SW480 (cell line): ENCODE measurements around the gene ITPRID2.
"Not testable (repeated sequence)": the region's sequence is repeated elsewhere in the genome, so short reads cannot be mapped to it uniquely, and the experiment has no call there.

Experiments used
- DNase-seq: peaks from one replicate; pipeline ENCODE4 v3.0.0-alpha.2; 2016; ENCODE audit warnings: low spot score

The ITPRID2 gene

DNA sequence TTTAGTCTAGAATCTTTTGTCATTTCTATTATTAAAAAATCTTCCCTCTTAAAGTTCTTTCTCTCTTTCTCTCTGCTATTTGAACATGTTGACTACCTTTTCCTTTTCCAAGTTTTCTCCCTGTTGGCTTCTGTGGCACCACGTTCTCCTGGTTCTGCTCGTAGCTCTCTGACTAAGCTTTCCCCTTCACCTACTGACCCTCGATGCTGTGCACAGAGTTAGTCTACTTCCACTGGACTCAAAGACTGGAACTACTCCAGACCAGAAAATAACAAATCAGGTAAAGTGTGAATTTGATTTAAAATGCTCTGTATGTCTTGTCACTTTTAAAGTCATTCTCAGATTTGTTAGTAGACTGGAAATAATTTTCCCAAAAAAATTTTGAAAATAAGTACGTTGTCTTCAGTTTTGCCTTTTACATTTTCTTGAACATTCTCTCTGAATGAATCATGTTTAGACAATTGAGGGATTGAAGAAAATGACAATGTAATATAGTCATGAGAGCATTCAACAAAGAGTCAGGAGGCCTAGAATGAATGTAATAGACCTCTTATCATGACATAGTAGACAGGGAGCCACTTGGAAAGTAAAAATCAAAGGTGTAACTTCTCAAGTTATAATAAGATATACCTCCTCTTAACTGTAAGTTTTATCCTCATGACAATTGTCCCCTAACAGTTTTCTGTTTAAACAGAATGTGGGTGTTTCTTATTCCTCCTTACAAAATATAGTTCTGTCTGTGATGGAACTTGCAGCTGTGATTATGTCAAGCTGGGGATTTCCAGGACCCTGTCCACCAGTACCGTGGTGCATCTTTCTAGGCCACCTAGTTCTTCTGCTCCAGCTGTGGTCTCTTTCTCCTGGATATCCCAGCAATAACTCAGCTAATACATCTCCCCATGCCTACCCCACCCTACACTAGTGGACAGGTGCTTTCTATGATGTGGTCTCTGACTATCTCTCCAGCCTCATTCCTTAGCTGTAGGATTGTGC is 25.5 kb downstream of the ITPRID2 start:
- no peak for DNase-seq

DNA sequence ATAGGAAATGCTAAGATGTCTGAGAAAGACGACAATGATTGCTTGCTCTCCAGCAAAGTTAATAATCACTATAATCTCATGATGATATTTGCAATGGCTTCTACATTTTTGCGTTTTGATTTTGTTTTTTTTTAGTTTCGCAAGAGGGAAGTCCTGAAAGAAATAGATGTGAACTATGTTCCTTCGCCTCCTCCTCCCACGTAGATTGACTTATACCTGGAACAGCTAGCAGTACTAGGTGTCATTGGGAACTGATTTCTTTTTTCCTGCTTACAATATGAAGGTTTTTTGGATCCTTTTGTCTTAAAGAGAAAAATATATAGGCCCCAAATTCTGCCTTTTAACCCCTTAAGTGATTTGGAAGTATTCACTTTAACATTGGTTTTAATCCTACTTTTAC is 26.7 kb downstream of the ITPRID2 start:
- DNase-seq: no peak

DNA sequence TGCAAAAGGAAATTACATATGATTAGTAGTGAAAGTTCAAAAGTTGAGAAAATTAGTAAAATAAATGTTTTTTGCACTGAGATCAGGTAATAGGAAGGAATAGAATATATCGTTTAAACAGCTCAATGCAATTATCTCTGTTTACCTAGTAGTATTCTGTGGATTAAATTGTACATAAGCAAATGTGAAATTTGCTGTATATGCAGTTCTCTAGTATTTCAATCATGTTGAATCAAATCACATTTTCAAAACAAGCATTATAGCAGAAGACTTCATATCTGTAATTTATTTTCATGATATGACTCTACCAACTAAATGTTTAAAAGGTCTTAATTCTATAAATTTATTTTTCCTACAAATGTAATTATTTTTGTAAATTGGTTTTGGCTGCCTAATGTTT is 31.6 kb downstream of the ITPRID2 start:
- DNase-seq: no peak

GRCh38 chr2:181924336-181924735 is 32.8 kb downstream of the ITPRID2 start:
- DNase-seq: no peak

GRCh38 chr2:181934694-181935093 is 43.2 kb downstream of the ITPRID2 start:
- DNase-seq: no peak

DNA sequence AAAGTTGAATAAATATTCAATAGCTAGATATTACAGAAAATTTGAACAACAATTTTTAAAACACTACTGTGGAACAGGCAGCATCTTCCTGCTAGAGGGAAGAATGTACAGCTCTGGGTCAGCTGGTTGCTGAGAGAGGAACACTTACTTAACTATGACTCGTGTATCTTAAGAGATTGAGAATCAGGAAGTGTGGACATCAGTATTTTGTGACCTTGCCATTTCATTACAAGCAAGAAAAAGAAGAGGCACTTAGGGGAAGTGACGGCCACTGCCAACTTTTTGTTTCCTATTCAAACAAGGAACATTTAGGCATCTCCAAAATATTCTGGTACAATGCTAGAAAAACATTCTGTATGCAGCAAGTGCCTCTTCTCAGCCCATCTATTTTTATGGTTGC is 45.9 kb downstream of the ITPRID2 start:
- no peak for DNase-seq

GRCh38 chr2:181943411-181944124 is 52.0 kb downstream of the ITPRID2 start:
- DNase-seq: no peak

DNA sequence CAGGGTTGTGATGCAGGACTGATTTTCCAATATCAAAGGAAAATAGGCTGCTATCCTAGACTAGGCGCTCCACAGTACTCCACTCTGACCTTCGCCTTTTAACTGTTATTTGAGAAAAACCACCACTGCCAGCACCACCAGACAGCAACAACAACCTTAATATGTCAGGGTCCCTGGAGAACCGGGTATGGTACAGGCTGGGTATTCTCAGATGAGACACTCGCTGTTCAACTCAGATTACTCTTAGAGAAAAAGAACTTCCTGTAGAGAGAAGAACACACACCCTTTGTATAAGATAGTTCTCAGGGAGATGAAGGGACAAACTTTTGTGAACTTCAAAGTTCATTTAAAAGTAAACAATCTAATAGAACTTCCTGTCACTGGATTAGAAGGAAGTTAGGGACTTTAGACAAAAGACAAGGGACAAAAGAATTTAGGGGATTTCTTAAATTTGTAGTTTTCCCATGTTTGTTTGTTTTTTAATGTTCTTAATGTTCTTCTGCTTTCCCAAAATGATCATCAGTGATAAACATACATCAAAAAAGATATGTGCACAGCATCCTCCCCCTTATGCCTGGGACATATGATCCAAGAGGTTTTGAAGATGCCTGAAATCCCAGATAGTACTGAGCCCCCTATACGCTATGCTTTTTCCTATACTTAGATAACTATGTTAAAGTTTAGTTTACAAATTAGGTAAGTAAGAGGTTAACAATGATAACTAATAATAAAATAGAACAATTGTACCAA is 52.8 kb downstream of the ITPRID2 start:
- no peak for DNase-seq

DNA sequence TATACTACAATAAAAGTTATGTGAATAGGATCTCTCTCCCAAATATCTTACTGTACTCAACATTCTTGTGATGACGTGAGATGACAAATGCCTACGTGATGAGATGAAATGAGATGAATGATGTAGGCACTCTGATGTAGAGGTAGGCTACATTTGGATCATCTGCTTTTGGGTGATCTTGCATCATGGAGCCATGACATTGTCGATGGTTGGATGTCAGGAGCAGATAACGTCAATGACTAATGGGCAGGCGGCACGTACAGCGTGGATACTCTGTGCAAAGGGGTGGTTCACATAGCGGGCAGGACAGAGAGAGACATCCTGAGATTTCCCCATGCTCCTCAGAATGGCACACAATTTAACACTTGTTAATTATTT is 53.4 kb downstream of the ITPRID2 start:
- no peak for DNase-seq

DNA sequence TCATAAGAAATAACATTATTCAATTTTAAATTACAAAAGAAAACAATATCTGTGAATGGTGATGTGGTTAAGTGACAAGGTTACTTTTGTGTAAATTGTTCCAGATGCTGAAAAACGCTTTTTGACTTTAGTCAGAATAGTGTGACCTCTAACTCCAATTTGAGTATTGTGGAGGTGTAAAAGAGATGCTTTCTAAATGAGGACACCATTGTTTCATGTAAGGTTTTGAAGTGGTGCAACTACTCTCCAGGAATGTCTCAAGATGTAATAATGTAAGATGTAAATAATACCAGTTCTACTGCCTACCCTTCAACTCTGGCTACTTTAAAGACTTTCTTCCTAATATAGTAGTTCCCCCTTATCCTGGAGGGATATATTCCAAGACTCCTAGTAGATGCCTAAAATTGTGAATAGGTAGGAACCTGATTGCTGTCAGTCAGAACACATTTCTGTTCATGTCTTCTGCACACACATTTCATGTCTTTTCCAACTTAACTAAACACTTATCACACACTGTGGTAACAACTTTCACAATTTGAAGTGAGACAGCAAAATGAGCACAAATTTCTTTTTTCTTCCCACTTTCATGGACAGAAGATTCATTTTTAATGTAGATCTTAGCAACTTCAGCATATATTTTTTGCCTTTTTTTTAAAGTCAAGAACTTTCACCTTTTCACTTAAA is 55.1 kb downstream of the ITPRID2 start:
- DNase-seq: no peak

DNA sequence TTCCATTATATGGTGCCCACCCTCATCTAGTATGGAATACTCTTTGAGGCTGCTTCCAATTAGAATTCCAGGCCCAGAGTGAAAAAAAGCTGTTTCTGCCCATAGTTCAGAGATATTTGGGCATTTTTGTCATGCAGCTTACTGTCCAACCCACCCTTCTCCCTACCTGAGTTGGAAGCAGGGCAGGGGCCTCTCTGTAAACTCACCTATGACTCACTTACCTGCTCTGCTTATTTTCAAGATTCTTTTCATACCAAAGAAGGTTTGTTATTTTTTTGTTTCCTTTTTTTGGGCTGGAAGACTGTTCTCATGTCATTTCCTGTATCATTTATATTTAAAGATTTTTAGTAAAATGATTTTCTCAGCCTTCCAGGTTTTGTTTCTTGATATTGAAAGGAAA is 55.7 kb downstream of the ITPRID2 start:
- DNase-seq: no peak

DNA sequence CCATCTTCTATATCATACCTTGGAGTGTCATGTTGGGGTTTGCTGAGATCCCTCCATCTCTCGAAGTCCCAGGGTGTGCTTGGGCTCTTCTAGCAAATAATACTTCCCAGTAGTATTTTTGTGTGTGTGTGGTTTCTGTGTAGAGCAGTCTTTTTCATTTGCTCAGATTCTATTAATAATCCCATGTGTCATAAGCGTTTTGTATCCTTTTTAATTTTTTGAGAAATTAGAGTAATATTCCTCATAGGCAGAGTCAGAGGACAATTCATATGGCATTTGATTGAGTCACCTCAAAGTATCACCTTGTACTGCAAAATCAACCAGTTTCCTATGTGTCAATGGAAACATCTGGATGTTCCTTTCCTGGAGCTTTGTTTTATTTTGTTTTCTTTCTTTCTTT is 56.7 kb downstream of the ITPRID2 start:
- no peak for DNase-seq

GRCh38 chr2:181949047-181949446 is 57.5 kb downstream of the ITPRID2 start:
- DNase-seq: no peak

DNA sequence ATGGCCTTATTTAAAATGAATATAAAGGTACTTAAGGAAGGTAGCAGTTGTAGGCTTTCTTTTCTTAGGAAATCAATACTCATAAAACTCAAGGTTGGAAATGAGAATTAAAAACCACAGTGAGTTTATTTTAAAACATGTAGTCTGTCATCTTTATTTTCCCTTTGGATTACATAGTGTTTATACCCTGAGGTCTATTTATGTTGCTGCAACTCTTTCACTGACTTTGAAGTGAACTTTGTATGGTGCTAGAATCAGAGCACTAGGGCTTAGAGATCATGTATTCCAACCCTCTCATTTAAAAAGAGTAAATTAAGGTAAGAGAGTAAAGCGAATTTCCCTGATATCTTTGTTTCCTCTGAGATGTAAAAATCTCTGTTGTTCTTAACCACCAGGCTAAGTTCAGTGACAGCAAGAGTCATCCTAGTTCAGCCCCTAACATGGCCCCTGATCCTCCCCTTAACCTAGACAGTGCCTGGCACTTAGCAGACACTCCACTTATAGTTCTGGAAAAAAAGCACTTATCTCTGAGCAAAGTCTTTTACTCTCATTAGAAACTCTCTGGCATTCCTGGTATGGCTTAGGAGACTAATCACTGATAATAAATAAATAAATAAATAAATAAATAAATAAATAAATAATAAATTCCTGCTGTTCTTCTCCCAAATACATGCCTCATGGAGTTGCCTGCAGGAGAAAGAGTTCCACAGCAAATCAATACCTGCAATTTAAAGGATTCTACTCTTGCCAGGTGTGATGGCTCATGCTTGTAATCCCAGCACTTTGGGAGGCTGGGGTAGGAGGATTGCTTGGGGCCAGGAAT is 61.1 kb downstream of the ITPRID2 start:
- DNase-seq: no peak

DNA sequence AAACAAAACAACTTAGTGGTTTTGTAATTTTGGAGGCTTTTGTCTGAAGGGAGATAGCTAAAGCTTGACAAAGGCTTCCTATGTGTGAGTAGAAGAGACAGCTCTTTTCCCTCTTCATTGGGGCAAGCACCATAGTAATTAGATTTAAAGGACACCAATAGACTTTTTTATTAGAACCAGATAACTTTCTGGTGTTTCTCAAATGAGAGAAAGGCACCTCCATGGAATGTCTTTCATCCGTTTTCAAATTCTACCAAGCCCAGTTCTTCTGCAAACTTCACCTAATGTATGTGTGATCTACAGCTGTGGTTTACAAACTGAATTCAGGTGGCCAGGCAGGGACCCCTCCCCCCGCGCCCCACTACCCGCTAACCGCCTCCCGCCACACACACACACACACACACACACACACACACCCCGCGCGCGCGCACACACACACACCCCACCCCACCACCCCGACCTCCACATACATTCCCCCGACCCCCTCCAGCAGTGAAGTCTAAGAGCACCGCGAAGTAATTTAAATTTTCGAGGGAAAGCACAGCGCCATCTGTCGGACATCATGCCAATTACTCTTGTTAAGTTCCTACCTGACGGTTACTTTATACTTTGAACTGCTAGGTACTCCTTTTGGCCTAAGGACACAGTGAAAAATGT is 62.5 kb downstream of the ITPRID2 start:
- DNase-seq: peak; percentile 78

DNA sequence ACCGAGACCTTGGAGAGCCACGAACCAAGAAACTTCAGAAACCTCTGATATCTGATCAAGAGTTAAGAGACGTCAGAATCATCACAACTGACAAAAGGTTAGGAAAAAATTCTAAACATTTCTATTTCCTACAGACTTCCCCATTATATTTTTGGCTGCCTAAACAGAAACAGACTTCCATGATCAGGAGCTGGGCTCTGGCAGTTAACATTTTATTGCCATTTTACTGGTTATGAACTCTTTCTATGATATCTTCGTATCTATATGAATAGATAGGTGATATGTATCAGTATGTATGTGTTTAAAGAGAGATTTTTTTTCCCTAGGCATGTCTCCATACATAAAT is 63.0 kb downstream of the ITPRID2 start:
- DNase-seq: no peak

DNA sequence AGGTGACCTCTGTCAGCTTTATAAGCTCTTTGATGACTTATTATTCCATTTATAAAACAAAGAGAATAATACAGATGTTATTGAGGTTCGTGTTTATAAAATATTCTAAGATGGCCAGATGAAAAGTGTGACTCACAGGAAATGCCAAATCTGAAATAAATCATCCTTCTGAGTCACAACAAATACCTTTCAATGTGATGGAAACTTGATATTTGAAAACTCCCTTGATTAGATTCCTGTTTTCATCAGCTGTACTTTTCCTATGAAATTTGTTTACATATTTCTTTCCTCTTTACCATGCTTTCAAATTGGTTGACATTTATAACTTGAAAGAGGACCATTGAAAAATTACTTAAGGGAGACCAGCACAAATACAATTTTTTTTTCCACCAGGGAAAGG is 63.5 kb downstream of the ITPRID2 start:
- peak; percentile 75 for DNase-seq

- not testable (repeated sequence) for DNase-seq
Observed at GRCh38 chr2:181955866-181956265, 64.3 kb downstream of the ITPRID2 start.

DNA sequence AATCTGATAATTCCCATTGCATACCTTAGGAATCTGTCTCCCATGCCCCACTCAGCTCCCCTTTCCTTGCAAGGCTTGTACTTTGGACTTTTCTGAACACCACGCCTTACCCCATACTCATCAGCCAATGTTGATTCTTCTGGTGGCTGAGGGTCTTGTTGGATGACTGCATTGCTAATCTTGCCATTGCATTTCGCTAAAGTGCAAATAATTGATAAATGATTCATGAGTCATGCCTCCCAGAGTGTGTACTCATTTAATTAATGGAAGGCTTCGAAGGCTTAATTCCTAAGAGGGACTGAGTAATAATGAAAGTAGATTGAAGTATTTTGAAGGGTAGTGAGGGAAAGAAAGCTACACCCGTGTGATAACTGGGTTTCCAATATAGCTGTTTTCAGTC is 66.1 kb downstream of the ITPRID2 start:
- DNase-seq: no peak

- DNase-seq: no peak
Observed at GRCh38 chr2:181958726-181959125, 67.2 kb downstream of the ITPRID2 start.

DNA sequence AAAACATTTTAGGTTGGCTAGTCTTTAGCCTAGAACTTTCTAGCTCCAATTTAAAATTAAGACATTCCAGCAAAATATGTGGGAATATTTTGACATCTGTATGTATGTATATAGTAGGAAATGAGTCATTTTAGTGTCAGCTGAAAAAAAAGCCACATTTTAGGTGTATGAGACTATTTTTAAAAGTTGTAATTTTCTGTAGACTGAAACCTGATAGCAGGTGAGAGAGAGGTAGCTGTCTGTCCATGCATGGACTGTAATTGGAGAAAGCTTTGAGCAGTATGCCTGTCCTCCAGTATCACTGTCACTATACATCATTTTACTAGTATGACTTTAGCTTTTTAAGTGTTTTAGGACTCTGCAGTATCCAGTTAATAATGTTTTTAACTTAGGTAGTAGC is 68.0 kb downstream of the ITPRID2 start:
- DNase-seq: no peak
